ENCODE measurements around the gene CHD6. TPM values are rescaled to one million over a fixed set of nuclear protein-coding genes. Genes with fewer than 3 reads are reported as not detected.

Gene CHD6
- total and polyA plus RNA-seq, 2 of the 13 experiments (the other 11 are each of a cell fraction or from before 2014, with no cell fraction given): 14.4 to 52.0 TPM

GRCh38 chr20:41365777-41366545, 252.2 kb downstream of the CHD6 start (continued):
- TF ChIP-seq ZNF142 (CRISPR knock-in tag; IDR thresholded peaks at IDR 0.05) (peak; percentile 99), NRL (CRISPR knock-in tag; IDR thresholded peaks at IDR 0.05; ENCODE audit: borderline replicate concordance) (peak; percentile 25), POGK (CRISPR knock-in tag; conservative IDR thresholded peaks at IDR 0.05) (peak; percentile 40), ZFYVE20 (CRISPR knock-in tag; IDR thresholded peaks at IDR 0.05; ENCODE audit: borderline replicate concordance, low read depth) (peak; percentile 41; the same call in 1 of the 2 replicates), ZNF589 (CRISPR knock-in tag; conservative IDR thresholded peaks at IDR 0.05) (no peak), ZNF777 (CRISPR knock-in tag; IDR thresholded peaks at IDR 0.05) (peak; percentile 93), ZNF326 (CRISPR knock-in tag; IDR thresholded peaks at IDR 0.05; ENCODE audit: borderline replicate concordance) (no peak), ARNT2 (CRISPR knock-in tag; IDR thresholded peaks at IDR 0.05; ENCODE audit: low read depth) (peak; percentile 75; the same call in 1 of the 2 replicates), ZUFSP (CRISPR knock-in tag; IDR thresholded peaks at IDR 0.05; ENCODE audit: borderline replicate concordance) (no peak), KDM2A (CRISPR knock-in tag; IDR thresholded peaks at IDR 0.05; ENCODE audit: borderline replicate concordance, low read depth) (peak; percentile 50; the same call in 1 of the 2 replicates), ZNF574 (CRISPR knock-in tag; IDR thresholded peaks at IDR 0.05) (peak; percentile 26; the same call in 1 of the 2 replicates), ZNF282 (IDR thresholded peaks at IDR 0.05; ENCODE audit: partially characterized antibody) (no peak)

Measured in HepG2 (cell line).